Measurements from ENCODE around the gene ARHGAP44. TPM values are rescaled to one million over a fixed set of nuclear protein-coding genes. Genes with fewer than 3 reads are reported as not detected.

ARHGAP44 gene
- total RNA-seq, 1 donor from 2014 or later = 17.5 TPM

GRCh38 chr17:12961655-12962054, 172.4 kb downstream of the ARHGAP44 start:
- no peaks in the 10 kb centered on the region for H3K4me1 Mint-ChIP-seq (ENCODE audit: low read depth, unreplicated experiment)

GRCh38 chr17:12963505-12963904, 174.2 kb downstream of the ARHGAP44 start:
- H3K27ac Mint-ChIP-seq (ENCODE audit: unreplicated experiment) = no peak overlapping the region
- DNase-seq = no peak
- no peaks in the 10 kb centered on the region for H3K9me3 Mint-ChIP-seq (ENCODE audit: unreplicated experiment)
- no peaks in the 10 kb centered on the region for H3K4me1 Mint-ChIP-seq (ENCODE audit: low read depth, unreplicated experiment)
- no peak overlapping the region for H3K4me3 Mint-ChIP-seq (ENCODE audit: unreplicated experiment)
- peaks cover 5% of the 10 kb centered on the region for H3K27me3 Mint-ChIP-seq (ENCODE audit: unreplicated experiment)
- peaks cover 7% of the 10 kb centered on the region for H3K36me3 Mint-ChIP-seq (ENCODE audit: unreplicated experiment)
- TF ChIP-seq CTCF (IDR thresholded peaks at IDR 0.05; ENCODE audit: partially characterized antibody, unreplicated experiment) = no peak

More at GRCh38 chr17:12961655-12962054, 172.4 kb downstream of the ARHGAP44 start:
- H3K9me3 Mint-ChIP-seq (ENCODE audit: unreplicated experiment) = no peaks in the 10 kb centered on the region
- H3K27me3 Mint-ChIP-seq (ENCODE audit: unreplicated experiment) = peaks cover 5% of the 10 kb centered on the region
- H3K36me3 Mint-ChIP-seq (ENCODE audit: unreplicated experiment) = peaks cover 9% of the 10 kb centered on the region
- no peak overlapping the region for H3K27ac Mint-ChIP-seq (ENCODE audit: unreplicated experiment)
- no peak for DNase-seq
- no peak for TF ChIP-seq CTCF (IDR thresholded peaks at IDR 0.05; ENCODE audit: partially characterized antibody, unreplicated experiment)
- H3K4me3 Mint-ChIP-seq (ENCODE audit: unreplicated experiment) = no peak overlapping the region

- peaks cover 4% of the 10 kb centered on the region for H3K36me3 Mint-ChIP-seq (ENCODE audit: unreplicated experiment)
- peaks cover 5% of the 10 kb centered on the region for H3K27me3 Mint-ChIP-seq (ENCODE audit: unreplicated experiment)
- DNase-seq = no peak
- TF ChIP-seq CTCF (IDR thresholded peaks at IDR 0.05; ENCODE audit: partially characterized antibody, unreplicated experiment) = no peak
- H3K4me3 Mint-ChIP-seq (ENCODE audit: unreplicated experiment) = no peak overlapping the region
- H3K9me3 Mint-ChIP-seq (ENCODE audit: unreplicated experiment) = no peaks in the 10 kb centered on the region
- no peaks in the 10 kb centered on the region for H3K4me1 Mint-ChIP-seq (ENCODE audit: low read depth, unreplicated experiment)
- H3K27ac Mint-ChIP-seq (ENCODE audit: unreplicated experiment) = no peak overlapping the region
These were observed 174.9 kb downstream of the ARHGAP44 start for GRCh38 chr17:12964162-12964561.

GRCh38 chr17:12964840-12965239, 175.5 kb downstream of the ARHGAP44 start:
- H3K9me3 Mint-ChIP-seq (ENCODE audit: unreplicated experiment) = no peaks in the 10 kb centered on the region
- no peak for TF ChIP-seq CTCF (IDR thresholded peaks at IDR 0.05; ENCODE audit: partially characterized antibody, unreplicated experiment)
- H3K27me3 Mint-ChIP-seq (ENCODE audit: unreplicated experiment) = peaks cover 2% of the 10 kb centered on the region
- H3K27ac Mint-ChIP-seq (ENCODE audit: unreplicated experiment) = no peak overlapping the region
- no peak overlapping the region for H3K4me3 Mint-ChIP-seq (ENCODE audit: unreplicated experiment)
- H3K4me1 Mint-ChIP-seq (ENCODE audit: low read depth, unreplicated experiment) = no peaks in the 10 kb centered on the region
- peaks cover 4% of the 10 kb centered on the region for H3K36me3 Mint-ChIP-seq (ENCODE audit: unreplicated experiment)
- no peak for DNase-seq

GRCh38 chr17:12965988-12966387, 176.7 kb downstream of the ARHGAP44 start:
- no peaks in the 10 kb centered on the region for H3K4me1 Mint-ChIP-seq (ENCODE audit: low read depth, unreplicated experiment)
- H3K9me3 Mint-ChIP-seq (ENCODE audit: unreplicated experiment) = no peaks in the 10 kb centered on the region
- H3K4me3 Mint-ChIP-seq (ENCODE audit: unreplicated experiment) = no peak overlapping the region
- H3K27ac Mint-ChIP-seq (ENCODE audit: unreplicated experiment) = no peak overlapping the region
- no peak for TF ChIP-seq CTCF (IDR thresholded peaks at IDR 0.05; ENCODE audit: partially characterized antibody, unreplicated experiment)
- peaks cover 2% of the 10 kb centered on the region for H3K27me3 Mint-ChIP-seq (ENCODE audit: unreplicated experiment)
- no peak for DNase-seq
- peaks cover 4% of the 10 kb centered on the region for H3K36me3 Mint-ChIP-seq (ENCODE audit: unreplicated experiment)

Data from glutamatergic neuron (in vitro differentiated cells).